HCT116 (cell line): ENCODE measurements around the gene MBNL2. TPM values are rescaled to one million over a fixed set of nuclear protein-coding genes. Genes with fewer than 3 reads are reported as not detected.

Experiments
- ATAC-seq: fragments of 200-7000 bp; cut with Tn5 transposase; 2 replicates; pipeline ENCODE4 v1.9.1; 2020; ENCODE audit warnings: mild to moderate bottlenecking, moderate library complexity
- Bru-seq: library from RNA; stranded (reverse); fragments of 400-500 nt; gene quantifications from one replicate; lab custom pipeline; 2021; lab: Mats Ljungman, UMichigan
- BruChase-seq, 2 experiments: library from RNA; stranded (reverse); fragments of 400-500 nt; gene quantifications; one replicate each; lab custom pipeline; 2021; lab: Mats Ljungman, UMichigan
- BruUV-seq: library from RNA; stranded (reverse); fragments of 400-500 nt; replicated peaks from 2 replicates; lab custom pipeline; 2021; lab: Mats Ljungman, UMichigan
- CTCF ChIA-PET: fragments of 300-600 bp; sonication (Branson Sonifier 250); formaldehyde crosslinking; loops from one replicate; lab custom pipeline; 2021; ENCODE audit warnings: antibody characterized with exemption; lab: Charles Lee
- POLR2A ChIA-PET: fragments of 300-600, 350-600 bp; sonication (Branson Sonifier 250); formaldehyde crosslinking; loops from one replicate; lab custom pipeline; 2021; ENCODE audit warnings: antibody characterized with exemption; lab: Charles Lee
- RAD21 ChIA-PET, 2 experiments: fragments of 300-600 bp; sonication (Branson Sonifier 250); formaldehyde crosslinking; loops; one replicate each; lab custom pipeline; 2023; ENCODE audit warnings: low total read pairs in 2 of 2; ENCODE audit not compliant: uncharacterized antibody in 2 of 2, unreplicated experiment in 2 of 2, low non-redundant PET in 1 of 2; lab: Charles Lee
- DNase-seq: peaks from one replicate; pipeline ENCODE4 v3.0.0-alpha.2; 2010; ENCODE audit warnings: low read depth, low spot score
- H2AFZ ChIP-seq: fragments of 200-600 bp; shearing (Covaris generic), sonication (generic); 2 replicates; pipeline ENCODE4 v1.6.1; 2017; ENCODE audit warnings: low read depth, mixed run types, mixed read lengths, antibody characterized with exemption, low read length; ENCODE audit not compliant: poor library complexity, severe bottlenecking
- H3K27ac ChIP-seq: 2 replicates; pipeline ENCODE4 v1.5.1; 2012; ENCODE audit warnings: low read depth, low read length
- H3K27me3 ChIP-seq: fragments of 200-600 bp; sonication (generic); 2 replicates; pipeline ENCODE4 v1.6.1; 2016; ENCODE audit warnings: mixed run types, low read length, mixed read lengths; ENCODE audit not compliant: insufficient read depth
- H3K36me3 ChIP-seq, 2 experiments: fragments of 200-500 bp in 1 of 2; fragments of 200-600 bp in 1 of 2; sonication (Bioruptor generic) in 1 of 2; sonication (generic) in 1 of 2; 2 replicates each; pipeline versions ENCODE4 v1.5.1 to v1.6.1; 2014 to 2016; ENCODE audit warnings: low read length in 2 of 2, inconsistent platforms in 1 of 2, mixed read lengths in 1 of 2, mixed run types in 1 of 2; ENCODE audit not compliant: insufficient read depth in 2 of 2, control insufficient read depth in 1 of 2
- H3K4me1 ChIP-seq, 2 experiments: fragments of 200-600 bp in 1 of 2; sonication (generic) in 1 of 2; 2 replicates each; pipeline versions ENCODE4 v1.5.1 to v1.6.1; 2012 to 2017; ENCODE audit warnings: low read length in 2 of 2, inconsistent platforms in 1 of 2, mild to moderate bottlenecking in 1 of 2, mixed read lengths in 1 of 2, mixed run types in 1 of 2, moderate library complexity in 1 of 2; ENCODE audit not compliant: insufficient read depth in 2 of 2, control insufficient read depth in 1 of 2
- H3K4me2 ChIP-seq: fragments of 200-600 bp; sonication (generic); 2 replicates; pipeline ENCODE4 v1.6.1; 2017; ENCODE audit warnings: mixed run types, low read length, mixed read lengths
- H3K4me3 ChIP-seq, 2 experiments: fragments of 200-600 bp in 1 of 2; sonication (generic) in 1 of 2; replicated peaks in 1 of 2; 2 replicates each; pipeline ENCODE4 v1.5.1; 2011 to 2016; ENCODE audit warnings: low read length in 2 of 2, control low read depth in 1 of 2, low read depth in 1 of 2, mild to moderate bottlenecking in 1 of 2, mixed read lengths in 1 of 2, mixed run types in 1 of 2
- H3K79me2 ChIP-seq: fragments of 200-600 bp; sonication (generic); 2 replicates; pipeline ENCODE4 v1.6.1; 2017; ENCODE audit warnings: mild to moderate bottlenecking, mixed run types, low read length, moderate library complexity, mixed read lengths; ENCODE audit not compliant: insufficient read depth
- H3K9ac ChIP-seq: fragments of 200-600 bp; sonication (generic); 2 replicates; pipeline ENCODE4 v1.6.1; 2016; ENCODE audit warnings: low read length, mixed read lengths
- H3K9me2 ChIP-seq: fragments of 200-600 bp; sonication (generic), shearing (Covaris generic); 2 replicates; pipeline ENCODE4 v1.6.1; 2017; ENCODE audit warnings: mixed run types, mild to moderate bottlenecking, moderate library complexity; ENCODE audit not compliant: insufficient read depth
- H3K9me3 ChIP-seq, 2 experiments: fragments of 200-500 bp in 1 of 2; fragments of 200-600 bp in 1 of 2; sonication (Bioruptor generic) in 1 of 2; sonication (generic) in 1 of 2; 2 replicates each; pipeline ENCODE4 v1.6.1; 2014 to 2017; ENCODE audit warnings: low read length in 2 of 2, mixed read lengths in 2 of 2, inconsistent platforms in 1 of 2, low read depth in 1 of 2, mild to moderate bottlenecking in 1 of 2, mixed run types in 1 of 2, moderate library complexity in 1 of 2; ENCODE audit not compliant: control insufficient read depth in 1 of 2, insufficient read depth in 1 of 2
- H4K20me1 ChIP-seq: fragments of 200-600 bp; sonication (generic), shearing (Covaris generic); 2 replicates; pipeline ENCODE4 v1.6.1; 2017; ENCODE audit warnings: mixed run types, mild to moderate bottlenecking, moderate library complexity; ENCODE audit not compliant: insufficient read depth
- CBX3 ChIP-seq: IDR thresholded peaks from 2 replicates; pipeline ENCODE4 v1.6.1; 2012; ENCODE audit warnings: low read depth
- CEBPB ChIP-seq: IDR thresholded peaks from 2 replicates; pipeline ENCODE4 v1.6.1; 2012; ENCODE audit warnings: low read depth
- ELF1 ChIP-seq: IDR thresholded peaks from 2 replicates; pipeline ENCODE4 v1.6.1; 2012; ENCODE audit warnings: low read depth, borderline replicate concordance
- EZH2phosphoT487 ChIP-seq: fragments of 200-600 bp; IDR thresholded peaks from 2 replicates; pipeline ENCODE4 v1.6.1; 2018; ENCODE audit warnings: antibody characterized with exemption, borderline replicate concordance
- JUND ChIP-seq: IDR thresholded peaks from 2 replicates; pipeline ENCODE4 v1.6.1; 2012
- POLR2A ChIP-seq: IDR thresholded peaks from 2 replicates; pipeline ENCODE4 v1.7.0; 2011; ENCODE audit warnings: borderline replicate concordance; ENCODE audit not compliant: insufficient read depth, insufficient read length; ENCODE audit errors: extremely low read depth
- SIN3A ChIP-seq: IDR thresholded peaks from 2 replicates; pipeline ENCODE4 v1.6.1; 2012; ENCODE audit warnings: low read depth
- SP1 ChIP-seq: IDR thresholded peaks from 2 replicates; pipeline ENCODE4 v1.6.1; 2012; ENCODE audit warnings: low read depth
- YY1 ChIP-seq: IDR thresholded peaks from 2 replicates; pipeline ENCODE4 v1.6.1; 2011; ENCODE audit warnings: low read length, low read depth, moderate library complexity, mild to moderate bottlenecking; ENCODE audit not compliant: insufficient replicate concordance; ENCODE audit errors: extremely low read depth
- ZFX ChIP-seq: fragments of 450-650 bp; IDR thresholded peaks from 2 replicates; pipeline ENCODE4 v1.6.1; 2017
- intact Hi-C: fragments of 100-400 bp; cut with micrococcal nuclease; formaldehyde crosslinking; loops from 2 replicates; pipeline ENCODE4 v1.10.0; 2022
- long read RNA-seq: library from polyadenylated mRNA; unstranded; transcript quantifications from one replicate; pipeline ENCODE4 v2.0.0, GENCODE V29; 2021; ENCODE audit not compliant: unreplicated experiment
- polyA plus RNA-seq: library from polyadenylated mRNA; unstranded; fragments of >200 nt; gene quantifications from 2 replicates; pipeline ENCODE4 v1.2.1, GENCODE V29; 2012; ENCODE audit warnings: missing spikeins
- total RNA-seq: library from RNA; stranded (reverse); gene quantifications from one replicate; pipeline ENCODE4 v1.2.1, GENCODE V29; 2021; ENCODE audit not compliant: unreplicated experiment
- TF ChIP-seq, protein P1 (sequence below), 3 experiments: fragments of 200-600 bp in 1 of 3; sonication (generic) in 1 of 3; IDR thresholded peaks in 2 of 3; conservative IDR thresholded peaks in 1 of 3; 2 replicates each; pipeline ENCODE4 v1.5.1; 2012 to 2017; ENCODE audit warnings: low read depth in 2 of 3, low read length in 2 of 3, antibody characterized with exemption in 1 of 3, borderline replicate concordance in 1 of 3, control low read depth in 1 of 3, mild to moderate bottlenecking in 1 of 3, mixed read lengths in 1 of 3, mixed run types in 1 of 3, moderate library complexity in 1 of 3; ENCODE audit not compliant: insufficient read depth in 1 of 3
- TF ChIP-seq, protein P2 (sequence below): IDR thresholded peaks from 2 replicates; pipeline ENCODE4 v1.6.1; 2012; ENCODE audit warnings: low read depth
- TF ChIP-seq, protein P3 (sequence below): IDR thresholded peaks from 2 replicates; pipeline ENCODE4 v1.6.1; 2011; ENCODE audit warnings: mild to moderate bottlenecking, low read length, moderate library complexity; ENCODE audit not compliant: insufficient replicate concordance; ENCODE audit errors: extremely low read depth
- TF ChIP-seq, protein P4 (sequence below): IDR thresholded peaks from 2 replicates; pipeline ENCODE4 v1.6.1; 2012

Gene MBNL2, protein sequence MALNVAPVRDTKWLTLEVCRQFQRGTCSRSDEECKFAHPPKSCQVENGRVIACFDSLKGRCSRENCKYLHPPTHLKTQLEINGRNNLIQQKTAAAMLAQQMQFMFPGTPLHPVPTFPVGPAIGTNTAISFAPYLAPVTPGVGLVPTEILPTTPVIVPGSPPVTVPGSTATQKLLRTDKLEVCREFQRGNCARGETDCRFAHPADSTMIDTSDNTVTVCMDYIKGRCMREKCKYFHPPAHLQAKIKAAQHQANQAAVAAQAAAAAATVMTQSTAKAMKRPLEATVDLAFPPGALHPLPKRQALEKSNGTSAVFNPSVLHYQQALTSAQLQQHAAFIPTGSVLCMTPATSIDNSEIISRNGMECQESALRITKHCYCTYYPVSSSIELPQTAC
- total RNA-seq = 73.9 TPM
- polyA plus RNA-seq = 40.8 and 43.6 TPM in 2 replicates
- percentile 96 among the genes with signal in this experiment for Bru-seq, nascent RNA
- percentile 83 among the genes with signal in this experiment for BruChase-seq, experiment 1, labeled RNA remaining after a 6-hour chase
- BruChase-seq, experiment 2, labeled RNA remaining after a 2-hour chase = percentile 83 among the genes with signal in this experiment
- long read RNA-seq, full-length matches to known transcripts = 11 of 112 reads
- long read RNA-seq, partial matches to known transcripts = 47 of 112 reads
- long read RNA-seq, other reads (novel, unspliced or antisense) = 54 of 112 reads

DNA sequence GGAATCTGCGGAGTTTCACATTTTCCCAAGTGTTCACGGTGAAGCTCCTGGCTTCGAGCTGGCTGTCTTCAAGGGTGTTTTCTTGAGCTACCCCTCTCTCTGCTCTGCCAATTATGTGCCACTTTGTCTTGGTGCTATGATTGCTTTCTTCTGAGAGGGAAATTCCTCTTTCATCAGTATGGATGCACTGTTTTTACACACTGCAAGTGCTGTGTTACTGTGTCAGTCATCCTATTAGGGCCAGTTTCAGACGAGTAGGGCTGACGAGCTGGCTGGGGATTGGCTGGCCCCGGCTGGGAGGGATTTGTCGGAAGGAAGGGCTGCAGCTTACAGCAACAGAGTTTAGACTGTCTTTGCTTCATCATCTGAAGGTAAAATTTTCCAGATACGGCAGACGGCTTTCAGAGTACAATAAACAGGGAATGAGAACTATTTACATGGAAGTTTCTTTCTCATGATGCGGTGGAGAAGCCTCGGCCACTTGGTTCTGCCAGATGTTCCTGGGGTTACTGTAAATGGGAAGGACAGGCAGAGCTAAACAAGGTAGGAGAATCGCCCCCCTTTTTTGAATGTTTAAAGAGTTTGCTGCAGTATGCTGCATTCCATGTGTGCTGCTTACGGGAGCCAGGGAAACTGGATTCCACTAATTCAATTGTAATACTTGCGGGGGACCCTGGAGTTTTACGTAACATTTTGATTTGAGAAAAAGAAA lies at the start of gene MBNL2:
Gene MBNL2, plus strand, starts transcription at position 345 of the 712 bp plus-strand sequence. CDS start 53,903 bp downstream, outside the sequence.
- Histone ChIP-seq H3K27me3 (no peaks in the 10 kb centered on the region), H3K4me2 (peak within 1 kb of the TSS; percentile 79), H3K9ac (peak within 1 kb of the TSS; percentile 80), H3K4me1 (peaks cover 45 to 47% of the 10 kb centered on the region in 2 experiments), H3K36me3 (no peaks in the 10 kb centered on the region), H3K9me2 (no peaks in the 10 kb centered on the region), H2AFZ (peak within 1 kb of the TSS; percentile 19), H3K79me2 (peaks cover 50% of the 10 kb centered on the region), H4K20me1 (no peaks in the 10 kb centered on the region), H3K9me3 (no peaks in the 10 kb centered on the region), H3K27ac (peak within 1 kb of the TSS; percentile 74), H3K4me3 (peak within 1 kb of the TSS; percentile 74 to 85)
- CTCF ChIA-PET = interaction anchor here (1.2 to 4.2 kb wide), 3 partner anchors 10 to 112 kb away, joined by 3 to 21 read pairs (median 18); no protein-coding TSS in a partner anchor
- POLR2A ChIA-PET = interaction anchor here (0.8 to 3.1 kb wide), 12 partner anchors 10 to 112 kb away, joined by 3 to 31 read pairs (median 4); no protein-coding TSS in a partner anchor
- RAD21 ChIA-PET = no interaction called here
- peak; percentile 81 for DNase-seq
- intact Hi-C loops = loop anchor here (5.0 kb wide), 1 partner anchor 135 kb away; no protein-coding TSS in a partner anchor
- no TSS peak for BruUV-seq
- peak; percentile 99 for ATAC-seq
- peak; percentile 46; the same call in 1 of the 2 replicates for TF ChIP-seq CBX3
- TF ChIP-seq SIN3A = peak; percentile 77
- TF ChIP-seq POLR2A = no peak
- no peak; the same call in 1 of the 2 replicates for TF ChIP-seq CEBPB
- TF ChIP-seq, protein P1, sequence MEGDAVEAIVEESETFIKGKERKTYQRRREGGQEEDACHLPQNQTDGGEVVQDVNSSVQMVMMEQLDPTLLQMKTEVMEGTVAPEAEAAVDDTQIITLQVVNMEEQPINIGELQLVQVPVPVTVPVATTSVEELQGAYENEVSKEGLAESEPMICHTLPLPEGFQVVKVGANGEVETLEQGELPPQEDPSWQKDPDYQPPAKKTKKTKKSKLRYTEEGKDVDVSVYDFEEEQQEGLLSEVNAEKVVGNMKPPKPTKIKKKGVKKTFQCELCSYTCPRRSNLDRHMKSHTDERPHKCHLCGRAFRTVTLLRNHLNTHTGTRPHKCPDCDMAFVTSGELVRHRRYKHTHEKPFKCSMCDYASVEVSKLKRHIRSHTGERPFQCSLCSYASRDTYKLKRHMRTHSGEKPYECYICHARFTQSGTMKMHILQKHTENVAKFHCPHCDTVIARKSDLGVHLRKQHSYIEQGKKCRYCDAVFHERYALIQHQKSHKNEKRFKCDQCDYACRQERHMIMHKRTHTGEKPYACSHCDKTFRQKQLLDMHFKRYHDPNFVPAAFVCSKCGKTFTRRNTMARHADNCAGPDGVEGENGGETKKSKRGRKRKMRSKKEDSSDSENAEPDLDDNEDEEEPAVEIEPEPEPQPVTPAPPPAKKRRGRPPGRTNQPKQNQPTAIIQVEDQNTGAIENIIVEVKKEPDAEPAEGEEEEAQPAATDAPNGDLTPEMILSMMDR (IDR thresholded peaks at IDR 0.05 in 2 of 3, conservative IDR thresholded peaks at IDR 0.05 in 1 of 3; ENCODE audit: borderline replicate concordance in 1 of 3, insufficient read depth in 1 of 3, low read depth in 2 of 3, low read length in 2 of 3) = no peak
- TF ChIP-seq ELF1 = no peak
- TF ChIP-seq ZFX = no peak
- no peak for TF ChIP-seq EZH2phosphoT487
- peak; percentile 65 for TF ChIP-seq SP1
- no peak for TF ChIP-seq YY1
- TF ChIP-seq, protein P2, sequence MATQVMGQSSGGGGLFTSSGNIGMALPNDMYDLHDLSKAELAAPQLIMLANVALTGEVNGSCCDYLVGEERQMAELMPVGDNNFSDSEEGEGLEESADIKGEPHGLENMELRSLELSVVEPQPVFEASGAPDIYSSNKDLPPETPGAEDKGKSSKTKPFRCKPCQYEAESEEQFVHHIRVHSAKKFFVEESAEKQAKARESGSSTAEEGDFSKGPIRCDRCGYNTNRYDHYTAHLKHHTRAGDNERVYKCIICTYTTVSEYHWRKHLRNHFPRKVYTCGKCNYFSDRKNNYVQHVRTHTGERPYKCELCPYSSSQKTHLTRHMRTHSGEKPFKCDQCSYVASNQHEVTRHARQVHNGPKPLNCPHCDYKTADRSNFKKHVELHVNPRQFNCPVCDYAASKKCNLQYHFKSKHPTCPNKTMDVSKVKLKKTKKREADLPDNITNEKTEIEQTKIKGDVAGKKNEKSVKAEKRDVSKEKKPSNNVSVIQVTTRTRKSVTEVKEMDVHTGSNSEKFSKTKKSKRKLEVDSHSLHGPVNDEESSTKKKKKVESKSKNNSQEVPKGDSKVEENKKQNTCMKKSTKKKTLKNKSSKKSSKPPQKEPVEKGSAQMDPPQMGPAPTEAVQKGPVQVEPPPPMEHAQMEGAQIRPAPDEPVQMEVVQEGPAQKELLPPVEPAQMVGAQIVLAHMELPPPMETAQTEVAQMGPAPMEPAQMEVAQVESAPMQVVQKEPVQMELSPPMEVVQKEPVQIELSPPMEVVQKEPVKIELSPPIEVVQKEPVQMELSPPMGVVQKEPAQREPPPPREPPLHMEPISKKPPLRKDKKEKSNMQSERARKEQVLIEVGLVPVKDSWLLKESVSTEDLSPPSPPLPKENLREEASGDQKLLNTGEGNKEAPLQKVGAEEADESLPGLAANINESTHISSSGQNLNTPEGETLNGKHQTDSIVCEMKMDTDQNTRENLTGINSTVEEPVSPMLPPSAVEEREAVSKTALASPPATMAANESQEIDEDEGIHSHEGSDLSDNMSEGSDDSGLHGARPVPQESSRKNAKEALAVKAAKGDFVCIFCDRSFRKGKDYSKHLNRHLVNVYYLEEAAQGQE = no peak
- TF ChIP-seq, protein P3, sequence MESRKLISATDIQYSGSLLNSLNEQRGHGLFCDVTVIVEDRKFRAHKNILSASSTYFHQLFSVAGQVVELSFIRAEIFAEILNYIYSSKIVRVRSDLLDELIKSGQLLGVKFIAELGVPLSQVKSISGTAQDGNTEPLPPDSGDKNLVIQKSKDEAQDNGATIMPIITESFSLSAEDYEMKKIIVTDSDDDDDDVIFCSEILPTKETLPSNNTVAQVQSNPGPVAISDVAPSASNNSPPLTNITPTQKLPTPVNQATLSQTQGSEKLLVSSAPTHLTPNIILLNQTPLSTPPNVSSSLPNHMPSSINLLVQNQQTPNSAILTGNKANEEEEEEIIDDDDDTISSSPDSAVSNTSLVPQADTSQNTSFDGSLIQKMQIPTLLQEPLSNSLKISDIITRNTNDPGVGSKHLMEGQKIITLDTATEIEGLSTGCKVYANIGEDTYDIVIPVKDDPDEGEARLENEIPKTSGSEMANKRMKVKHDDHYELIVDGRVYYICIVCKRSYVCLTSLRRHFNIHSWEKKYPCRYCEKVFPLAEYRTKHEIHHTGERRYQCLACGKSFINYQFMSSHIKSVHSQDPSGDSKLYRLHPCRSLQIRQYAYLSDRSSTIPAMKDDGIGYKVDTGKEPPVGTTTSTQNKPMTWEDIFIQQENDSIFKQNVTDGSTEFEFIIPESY = no peak
- TF ChIP-seq JUND = 0 out of 2 replicates have a peak, but pooled peaks have one; percentile 14
- TF ChIP-seq, protein P4, sequence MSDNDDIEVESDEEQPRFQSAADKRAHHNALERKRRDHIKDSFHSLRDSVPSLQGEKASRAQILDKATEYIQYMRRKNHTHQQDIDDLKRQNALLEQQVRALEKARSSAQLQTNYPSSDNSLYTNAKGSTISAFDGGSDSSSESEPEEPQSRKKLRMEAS = peak; percentile 27; the same call in 1 of the 2 replicates
